Mesodermal cell (in vitro differentiated cells): ENCODE data around the gene PILRA.
A peak's percentile ranks its signal among the peaks of the same experiment; 100 is the strongest.
"Not testable (repeated sequence)": the region's sequence is repeated elsewhere in the genome, so short reads cannot be mapped to it uniquely, and the experiment has no call there.

Experiments used
- H3K27ac ChIP-seq: 2 replicates; pipeline ENCODE4 v1.7.0; 2013; ENCODE audit warnings: mild to moderate bottlenecking, low read depth, low read length, moderate library complexity; ENCODE audit not compliant: severe bottlenecking
- H3K36me3 ChIP-seq: 2 replicates; pipeline ENCODE4 v1.7.1; 2013; ENCODE audit warnings: mild to moderate bottlenecking, low read length, moderate library complexity; ENCODE audit not compliant: control insufficient read depth, insufficient read depth
- H3K4me1 ChIP-seq: one replicate; pipeline ENCODE4 v1.7.1; 2013; ENCODE audit warnings: mild to moderate bottlenecking, low read length; ENCODE audit not compliant: insufficient read depth, control insufficient read depth, poor library complexity, severe bottlenecking
- H3K4me3 ChIP-seq: 2 replicates; pipeline ENCODE4 v1.7.0; 2013; ENCODE audit warnings: low read length, control low read depth, mild to moderate bottlenecking; ENCODE audit not compliant: insufficient read depth, poor library complexity, severe bottlenecking; ENCODE audit errors: extremely low read depth
- H3K9me3 ChIP-seq: 2 replicates; pipeline ENCODE4 v1.7.1; 2013; ENCODE audit warnings: mild to moderate bottlenecking, low read length, moderate library complexity; ENCODE audit not compliant: control insufficient read depth
- WGBS, 2 experiments: methylation state at CpG; one replicate each; pipeline ENCODE4 v1.1.5; 2013; ENCODE audit warnings: missing lambda C conversion rate in 2 of 2; ENCODE audit not compliant: insufficient coverage in 2 of 2; 5-methylcytosine and 5-hydroxymethylcytosine counted together

PILRA gene

GRCh38 chr7:100438172-100438571 lies 64.9 kb downstream of the PILRA start:
- no CpG with 5 or more reads among the region's 2 CpGs for WGBS, 2 experiments
- H3K4me1 ChIP-seq = no peaks in the 10 kb centered on the region
- H3K36me3 ChIP-seq = peaks cover 25% of the 10 kb centered on the region
- peak overlapping the region; percentile 10 for H3K27ac ChIP-seq
- no peaks in the 10 kb centered on the region for H3K9me3 ChIP-seq
- H3K4me3 ChIP-seq = no peak overlapping the region

- peaks cover 19% of the 10 kb centered on the region for H3K36me3 ChIP-seq
- not testable (repeated sequence) for H3K4me1 ChIP-seq, H3K9me3 ChIP-seq, H3K4me3 ChIP-seq, H3K27ac ChIP-seq
- whole genome bisulfite sequencing, 2 experiments = 91 to 99% methylated on average over 6 of the region's 8 CpGs
Observed at GRCh38 chr7:100438731-100439130, 65.4 kb downstream of the PILRA start.

GRCh38 chr7:100439244-100439643 lies 66.0 kb downstream of the PILRA start:
- 91 to 93% methylated on average over 7 of the region's 7 CpGs for WGBS, 2 experiments

GRCh38 chr7:100441641-100442535 lies 68.6 kb downstream of the PILRA start:
- 90 to 92% methylated on average over 6 to 8 of the region's 11 CpGs for WGBS, 2 experiments
- Histone ChIP-seq H3K9me3 (no peaks in the 10 kb centered on the region), H3K4me3 (no peak overlapping the region), H3K36me3 (no peaks in the 10 kb centered on the region), H3K4me1 (peaks cover 4% of the 10 kb centered on the region), H3K27ac (no peak overlapping the region)

More at GRCh38 chr7:100439244-100439643, 66.0 kb downstream of the PILRA start:
- H3K9me3 ChIP-seq, H3K4me1 ChIP-seq, H3K4me3 ChIP-seq: not testable (repeated sequence)
- Histone ChIP-seq H3K36me3 (peaks cover 14% of the 10 kb centered on the region), H3K27ac (peak overlapping the region; percentile 60)

GRCh38 chr7:100443096-100443840 lies 70.0 kb downstream of the PILRA start:
- peaks cover 4% of the 10 kb centered on the region for H3K4me1 ChIP-seq
- H3K36me3 ChIP-seq = no peaks in the 10 kb centered on the region
- H3K9me3 ChIP-seq = no peaks in the 10 kb centered on the region
- 94 to 99% methylated on average over 7 to 9 of the region's 9 CpGs for WGBS, 2 experiments
- H3K4me3 ChIP-seq = no peak overlapping the region
- no peak overlapping the region for H3K27ac ChIP-seq

GRCh38 chr7:100444311-100445278 lies 71.3 kb downstream of the PILRA start:
- Histone ChIP-seq H3K4me3 (no peak overlapping the region), H3K4me1 (peaks cover 4% of the 10 kb centered on the region), H3K36me3 (no peaks in the 10 kb centered on the region), H3K27ac (peak overlapping the region; percentile 76), H3K9me3 (no peaks in the 10 kb centered on the region)
- 64 to 67% methylated on average over 11 to 14 of the region's 14 CpGs for WGBS, 2 experiments

GRCh38 chr7:100446040-100446439 lies 72.8 kb downstream of the PILRA start:
- Histone ChIP-seq H3K9me3 (no peaks in the 10 kb centered on the region), H3K27ac (no peak overlapping the region), H3K4me1 (peaks cover 4% of the 10 kb centered on the region), H3K36me3 (no peaks in the 10 kb centered on the region), H3K4me3 (no peak overlapping the region)
- WGBS, 2 experiments = 100% methylated on average over 1 to 2 of the region's 2 CpGs

- H3K36me3 ChIP-seq, H3K4me3 ChIP-seq, H3K27ac ChIP-seq, H3K4me1 ChIP-seq, H3K9me3 ChIP-seq: not testable (repeated sequence)
- 75 to 89% methylated on average over 3 of the region's 8 CpGs for WGBS, 2 experiments
Observed at GRCh38 chr7:100447363-100447762, 74.1 kb downstream of the PILRA start.

GRCh38 chr7:100449190-100449795 lies 76.0 kb downstream of the PILRA start:
- 91 to 96% methylated on average over 8 to 11 of the region's 13 CpGs for WGBS, 2 experiments
- H3K36me3 ChIP-seq = no peaks in the 10 kb centered on the region

More at GRCh38 chr7:100449190-100449795, 76.0 kb downstream of the PILRA start:
- Histone ChIP-seq H3K4me1 (peaks cover 4% of the 10 kb centered on the region), H3K9me3 (no peaks in the 10 kb centered on the region), H3K27ac (no peak overlapping the region), H3K4me3 (no peak overlapping the region)
